Esophagus (tissue), 2 donors: ENCODE data around the gene ATRIP. TPM values are rescaled to one million over a fixed set of nuclear protein-coding genes. Genes with fewer than 3 reads are reported as not detected.
A peak's percentile ranks its signal among the peaks of the same experiment; 100 is the strongest.

ENCODE experiments used
- H3K27ac ChIP-seq, 2 donors: one replicate each; pipeline ENCODE4 v1.5.1; 2013; ENCODE audit warnings: low read depth in 2 of 2, mild to moderate bottlenecking in 2 of 2, inconsistent platforms in 1 of 2, low read length in 1 of 2, moderate library complexity in 1 of 2
- H3K27me3 ChIP-seq, 2 donors: one replicate each; pipeline ENCODE4 v1.6.1; 2013; ENCODE audit warnings: low read length in 2 of 2, control low read depth in 1 of 2, mild to moderate bottlenecking in 1 of 2; ENCODE audit not compliant: insufficient read depth in 2 of 2, control insufficient read depth in 1 of 2
- H3K36me3 ChIP-seq, 2 donors: one replicate each; pipeline ENCODE4 v1.6.1; 2013; ENCODE audit warnings: low read length in 1 of 2; ENCODE audit not compliant: control insufficient read depth in 2 of 2, insufficient read depth in 2 of 2
- H3K4me1 ChIP-seq, 2 donors: one replicate each; pipeline ENCODE4 v1.6.1; 2013; ENCODE audit warnings: low read length in 1 of 2; ENCODE audit not compliant: control insufficient read depth in 2 of 2, insufficient read depth in 2 of 2
- H3K4me3 ChIP-seq, 2 donors: one replicate each; pipeline ENCODE4 v1.5.1; 2013; ENCODE audit warnings: low read length in 2 of 2, mild to moderate bottlenecking in 2 of 2, low read depth in 1 of 2, moderate library complexity in 1 of 2
- H3K9me3 ChIP-seq, 2 donors: one replicate each; pipeline ENCODE4 v1.6.1; 2013; ENCODE audit warnings: mild to moderate bottlenecking in 2 of 2, low read depth in 1 of 2, low read length in 1 of 2, moderate library complexity in 1 of 2; ENCODE audit not compliant: control insufficient read depth in 2 of 2, insufficient read depth in 1 of 2
- WGBS, 2 donors: extraction: QIAGEN DNeasy Blood & Tissue Kit; methylation state at CpG; one replicate each; pipeline ENCODE4 v1.1.7; 2013; 5-methylcytosine and 5-hydroxymethylcytosine counted together
- polyA plus RNA-seq, 2 donors: library from polyadenylated mRNA; stranded (reverse); fragments of 200-250 nt; gene quantifications; one replicate each; pipeline ENCODE4 v1.2.3, GENCODE V29; 2013
- donor health status: healthy with polysubstance abuse.
- donor health status: Bipolar disorder and iron deficiency.

The ATRIP gene
- polyA plus RNA-seq, 2 donors = 4.9 to 5.7 TPM

DNA sequence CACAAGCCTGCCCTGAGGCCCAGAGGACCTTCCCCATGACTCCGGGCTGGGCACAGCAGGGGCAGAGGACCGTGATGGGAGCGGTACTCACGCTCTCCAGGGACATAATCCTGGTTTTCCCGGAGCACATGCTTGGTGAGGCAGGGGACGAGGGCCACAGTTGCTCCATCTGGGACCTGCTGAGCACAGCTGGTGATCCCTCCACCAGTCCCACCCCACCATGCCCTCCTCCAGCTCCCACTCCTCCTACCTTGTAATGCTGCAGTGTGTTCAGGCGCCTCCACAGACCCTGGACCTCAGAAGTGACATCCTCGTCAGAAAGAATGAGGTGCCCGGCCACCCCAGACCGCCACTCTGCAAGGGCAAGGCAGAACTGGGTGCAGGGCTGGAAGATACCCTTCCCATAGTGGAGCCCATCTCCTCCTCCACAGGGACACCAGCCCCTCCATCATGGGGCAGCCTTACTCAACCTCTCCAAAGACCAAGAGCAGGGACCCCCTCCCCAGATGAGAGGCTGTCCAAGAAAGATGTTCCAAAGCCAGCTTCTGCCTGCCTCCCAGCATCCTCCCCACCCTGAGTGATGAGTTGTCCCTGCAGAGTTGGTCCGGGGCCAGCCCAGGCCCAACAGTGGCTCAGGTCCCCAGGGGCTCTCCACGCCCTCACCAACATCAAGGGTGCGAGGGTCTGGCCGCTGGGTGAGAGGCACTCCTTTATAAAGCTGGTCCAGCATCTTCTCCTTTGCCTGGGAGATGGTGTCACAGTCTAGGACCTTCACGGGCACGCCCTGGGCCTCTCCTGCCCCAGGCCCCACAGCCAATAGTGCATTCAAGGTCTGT lies 36.1 kb upstream of the ATRIP start:
- Histone ChIP-seq H3K36me3 (peaks cover 15 to 95% of the 10 kb centered on the region in 2 donors), H3K27me3 (no peaks in the 10 kb centered on the region), H3K4me1 (peaks cover 7 to 25% of the 10 kb centered on the region in 2 donors), H3K27ac (no peak overlapping the region), H3K9me3 (no peaks in the 10 kb centered on the region), H3K4me3 (no peak overlapping the region)
- WGBS, 2 donors = 89 to 91% methylated on average over 16 of the region's 16 CpGs

DNA sequence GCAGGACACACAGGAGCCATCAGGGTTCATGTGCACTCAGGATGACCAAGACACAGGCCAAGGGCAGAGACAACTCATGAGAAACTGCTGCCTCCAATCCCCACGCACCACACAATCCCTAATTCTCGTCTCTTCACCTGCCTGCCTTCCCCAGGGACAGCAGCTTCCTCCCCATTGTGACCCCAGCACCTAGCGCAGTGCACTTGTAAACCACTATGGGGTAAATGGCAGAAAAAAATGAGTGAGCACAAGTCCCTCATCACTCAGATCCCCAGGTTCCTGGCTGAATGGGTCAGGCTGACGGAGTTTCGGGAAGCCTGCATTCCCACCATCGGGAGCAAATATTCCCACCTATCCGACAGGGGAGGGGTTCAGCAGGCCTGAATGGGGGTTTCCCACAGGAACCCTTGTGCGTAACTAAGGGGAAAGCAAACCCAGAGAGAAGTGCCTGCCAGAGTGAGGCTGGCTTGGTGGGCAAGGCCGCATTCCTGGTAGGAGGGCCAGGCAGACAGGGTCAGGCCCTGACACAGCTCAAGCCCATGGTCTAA lies 35.4 kb upstream of the ATRIP start:
- H3K9me3 ChIP-seq = no peaks in the 10 kb centered on the region
- H3K4me3 ChIP-seq = no peak overlapping the region
- H3K27ac ChIP-seq = no peak overlapping the region
- WGBS, 2 donors = 92 to 94% methylated on average over 9 of the region's 9 CpGs
- H3K4me1 ChIP-seq = peaks cover 4 to 19% of the 10 kb centered on the region in 2 donors
- H3K36me3 ChIP-seq = peaks cover 18 to 93% of the 10 kb centered on the region in 2 donors
- no peaks in the 10 kb centered on the region for H3K27me3 ChIP-seq

DNA sequence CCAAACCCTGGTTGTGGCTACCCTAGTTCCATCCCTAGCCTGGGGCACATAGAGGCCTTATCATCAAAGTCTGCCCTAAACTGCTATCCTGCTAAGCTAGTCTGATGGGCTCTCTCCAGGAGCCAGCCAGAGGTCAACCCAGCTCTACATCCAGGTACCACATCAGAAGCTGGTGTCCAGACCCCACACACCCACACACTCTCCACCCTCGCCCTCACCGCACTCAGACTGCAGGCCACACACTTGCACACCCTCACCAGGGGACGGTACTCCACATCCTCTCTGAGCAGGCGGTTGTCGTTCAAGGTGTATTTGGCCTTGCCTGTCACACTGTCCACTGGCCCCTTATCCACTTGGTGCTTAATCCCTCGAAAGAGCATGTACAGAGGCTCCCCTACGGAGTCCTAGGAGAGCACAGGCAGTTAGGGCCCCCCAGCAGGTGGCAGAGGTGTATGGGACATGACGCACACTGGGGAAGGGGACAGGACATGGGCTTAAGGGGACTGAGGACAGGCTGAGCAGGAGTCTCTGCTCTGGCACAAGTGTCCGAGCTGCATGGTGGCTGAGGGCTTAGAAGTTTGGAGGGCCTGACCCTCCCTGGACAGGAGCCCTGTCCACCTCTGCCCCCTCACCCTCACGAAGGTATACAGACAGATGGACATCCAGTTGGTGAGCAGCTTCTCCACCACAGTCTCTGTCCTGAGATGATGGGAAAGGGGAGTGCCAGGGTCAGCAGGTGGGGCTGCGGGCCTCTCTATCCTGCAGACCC lies 34.7 kb upstream of the ATRIP start:
- H3K4me3 ChIP-seq = no peak overlapping the region
- peaks cover 4 to 19% of the 10 kb centered on the region in 2 donors for H3K4me1 ChIP-seq
- peaks cover 23 to 92% of the 10 kb centered on the region in 2 donors for H3K36me3 ChIP-seq
- no peaks in the 10 kb centered on the region for H3K27me3 ChIP-seq
- WGBS, 2 donors = 89 to 91% methylated on average over 11 of the region's 11 CpGs
- no peaks in the 10 kb centered on the region for H3K9me3 ChIP-seq
- H3K27ac ChIP-seq = no peak overlapping the region

DNA sequence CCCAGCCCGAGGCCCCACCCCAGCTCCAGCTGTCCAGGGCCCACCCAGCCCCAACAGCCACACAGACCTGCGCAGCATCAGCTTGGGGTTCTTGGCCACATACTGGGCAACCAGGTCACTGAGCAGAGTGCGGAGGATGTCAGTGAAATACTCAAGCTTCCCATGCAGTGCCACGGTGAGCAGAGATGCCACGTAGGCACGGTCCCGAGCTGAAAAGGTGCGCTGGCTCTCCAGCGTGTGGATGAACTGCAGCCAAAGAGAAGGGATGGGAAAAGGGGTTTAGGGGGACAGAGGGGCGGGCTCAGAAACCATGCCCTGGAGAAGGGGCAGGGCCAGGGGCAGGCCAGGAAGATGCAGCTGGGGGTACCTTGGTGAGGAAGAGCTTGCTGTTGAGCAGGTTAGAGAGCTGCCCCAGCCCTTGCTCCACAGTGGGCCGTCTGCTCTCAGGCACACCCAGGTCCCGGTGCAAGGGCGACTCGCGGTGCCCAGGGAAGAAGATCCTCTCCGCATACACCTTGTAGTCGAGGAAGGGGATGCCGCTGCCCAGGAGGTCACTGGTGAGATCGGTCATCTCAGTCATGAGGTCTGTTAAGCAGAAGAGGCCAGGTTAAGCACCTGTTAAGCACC lies 34.0 kb upstream of the ATRIP start:
- Histone ChIP-seq H3K4me3 (no peak overlapping the region), H3K27me3 (no peaks in the 10 kb centered on the region), H3K36me3 (peaks cover 25 to 92% of the 10 kb centered on the region in 2 donors), H3K27ac (peak overlapping the region; percentile 70), H3K4me1 (peaks cover 4 to 19% of the 10 kb centered on the region in 2 donors), H3K9me3 (no peaks in the 10 kb centered on the region)
- 70 to 84% methylated on average over 19 of the region's 19 CpGs for WGBS, 2 donors

DNA sequence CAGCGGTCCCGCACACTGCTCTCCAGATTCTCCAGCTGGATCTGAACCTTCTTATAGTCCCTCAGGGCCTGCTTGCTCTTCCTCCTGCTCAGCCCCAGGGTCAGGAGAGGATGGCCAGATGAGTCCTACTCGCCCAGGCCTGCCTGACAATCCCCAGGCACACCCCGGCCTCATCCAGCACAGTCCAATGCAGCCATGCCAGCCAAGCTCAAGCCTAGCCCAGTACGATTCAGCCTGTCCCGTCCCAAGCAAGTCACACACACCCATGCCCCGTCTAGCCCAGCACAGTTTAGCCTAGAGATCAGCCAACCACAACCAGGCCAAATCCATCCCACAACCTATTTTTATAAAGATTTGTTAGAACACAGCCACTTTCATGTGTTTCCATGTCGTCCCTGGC lies 33.5 kb upstream of the ATRIP start:
- no peaks in the 10 kb centered on the region for H3K27me3 ChIP-seq
- H3K36me3 ChIP-seq = peaks cover 25 to 94% of the 10 kb centered on the region in 2 donors
- H3K4me3 ChIP-seq = no peak overlapping the region
- peaks cover 4 to 19% of the 10 kb centered on the region in 2 donors for H3K4me1 ChIP-seq
- peaks cover 0 to 2% of the 10 kb centered on the region in 2 donors for H3K9me3 ChIP-seq
- WGBS, 2 donors = 48 to 61% methylated on average over 8 of the region's 8 CpGs
- H3K27ac ChIP-seq = peak overlapping the region; percentile 70

DNA sequence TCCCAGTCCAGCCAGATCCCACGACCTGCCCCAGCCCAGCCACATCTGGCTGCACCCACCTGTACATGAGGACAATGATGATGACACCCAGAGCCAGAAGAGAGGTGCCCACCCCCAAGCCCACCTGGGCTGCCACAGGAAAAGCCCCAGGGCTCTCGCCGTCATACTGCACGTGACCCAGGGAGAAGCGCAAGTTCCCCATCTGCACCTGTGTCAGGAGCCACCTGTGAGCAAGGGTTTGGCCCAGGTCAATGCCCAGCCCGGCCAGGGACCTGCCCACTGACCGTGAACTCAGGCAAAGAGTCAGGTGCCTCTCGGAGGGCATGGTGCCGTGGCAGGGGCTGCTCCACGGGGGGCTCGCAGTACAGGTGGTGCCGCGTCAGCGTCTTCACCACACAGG lies 32.9 kb upstream of the ATRIP start:
- Histone ChIP-seq H3K36me3 (peaks cover 25 to 94% of the 10 kb centered on the region in 2 donors), H3K4me3 (no peak overlapping the region), H3K27me3 (no peaks in the 10 kb centered on the region), H3K4me1 (peaks cover 4 to 19% of the 10 kb centered on the region in 2 donors), H3K27ac (peak overlapping the region; percentile 70), H3K9me3 (peaks cover 0 to 2% of the 10 kb centered on the region in 2 donors)
- WGBS, 2 donors = 67 to 81% methylated on average over 14 of the region's 14 CpGs

DNA sequence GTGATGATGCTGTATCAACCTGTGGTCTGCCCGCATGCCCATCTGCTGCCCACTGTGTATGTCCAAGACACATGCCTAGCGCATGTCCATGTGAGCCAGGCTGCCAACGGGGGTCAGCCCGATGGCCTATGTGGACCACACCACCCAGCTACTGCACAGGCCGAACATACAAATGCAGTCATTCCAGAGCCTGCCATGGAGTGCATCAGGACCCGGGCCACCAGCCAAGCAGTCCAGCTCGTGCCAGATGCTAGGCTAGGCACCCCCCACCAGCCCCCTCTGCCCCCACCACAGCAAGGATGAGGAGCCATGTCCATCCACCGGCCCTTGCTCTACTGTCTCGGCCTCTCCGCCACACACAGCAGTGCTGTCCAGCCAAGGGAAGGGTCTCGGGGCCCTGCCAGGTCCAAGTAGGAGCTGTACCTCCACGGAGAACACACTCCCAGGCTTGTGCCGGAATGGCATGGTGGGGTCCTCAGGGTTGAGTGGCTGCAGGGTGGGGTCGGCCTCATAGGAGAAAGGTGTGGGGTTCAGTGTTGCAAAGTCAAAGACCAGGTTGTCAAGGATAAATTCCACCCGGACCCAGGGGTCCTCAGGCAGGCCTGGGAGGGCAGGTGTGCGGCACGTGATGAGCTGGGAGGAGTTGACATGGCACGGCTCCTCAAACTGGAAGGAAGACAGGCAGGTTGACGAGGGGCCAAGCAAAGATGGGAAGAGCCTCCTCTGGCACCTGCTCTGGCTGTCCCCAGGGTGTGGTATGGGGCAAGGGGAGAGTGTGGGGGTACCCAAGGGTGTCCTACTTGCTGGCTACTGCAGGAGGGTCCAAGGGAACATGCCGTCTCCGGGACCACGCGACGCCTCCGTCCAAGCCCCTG lies 31.9 kb upstream of the ATRIP start:
- WGBS, 2 donors = 67 to 83% methylated on average over 25 of the region's 25 CpGs

DNA sequence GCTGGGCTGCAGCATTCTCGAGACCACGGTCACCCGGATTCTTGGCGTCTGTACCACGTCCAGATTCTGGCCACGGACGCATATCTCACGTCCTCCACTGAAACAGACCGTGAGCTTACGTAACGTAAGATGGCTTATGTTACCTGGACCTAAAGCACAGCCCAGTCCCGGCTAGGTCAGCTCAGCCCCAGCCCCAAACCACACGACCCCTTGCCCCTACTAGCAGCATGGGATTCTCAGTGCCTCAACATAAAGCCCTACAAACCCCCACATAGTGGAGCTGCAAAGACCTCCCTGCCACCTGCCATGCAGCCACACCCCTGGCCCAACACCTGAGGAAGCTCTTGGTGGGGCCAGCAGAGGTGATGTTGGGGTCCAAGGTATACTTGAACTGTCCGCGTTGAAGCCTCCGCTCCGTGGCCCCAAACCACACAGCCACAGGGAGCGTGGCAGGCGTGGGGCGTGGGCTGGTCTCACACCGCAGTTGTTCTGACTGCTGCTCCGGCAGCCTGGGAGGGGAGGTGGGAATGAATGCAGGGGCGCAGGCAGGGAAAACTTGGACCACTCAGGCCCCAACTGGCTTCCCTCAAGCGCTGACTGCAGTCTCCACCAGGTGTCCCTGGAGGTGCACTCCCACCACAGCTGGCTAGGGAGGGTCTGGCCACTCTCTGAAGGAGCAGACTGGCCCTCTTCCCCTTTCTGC lies 31.1 kb upstream of the ATRIP start:
- Histone ChIP-seq H3K4me3 (no peak overlapping the region), H3K9me3 (peaks cover 0 to 2% of the 10 kb centered on the region in 2 donors), H3K27me3 (no peaks in the 10 kb centered on the region), H3K27ac (no peak overlapping the region), H3K36me3 (peaks cover 24 to 92% of the 10 kb centered on the region in 2 donors), H3K4me1 (peaks cover 4 to 19% of the 10 kb centered on the region in 2 donors)
- 83 to 90% methylated on average over 24 of the region's 24 CpGs for WGBS, 2 donors

More for the DNA sequence above, 31.9 kb upstream of the ATRIP start:
- H3K36me3 ChIP-seq = peaks cover 25 to 94% of the 10 kb centered on the region in 2 donors
- H3K4me1 ChIP-seq = peaks cover 4 to 19% of the 10 kb centered on the region in 2 donors
- no peaks in the 10 kb centered on the region for H3K27me3 ChIP-seq
- peak overlapping the region in 1 of 2 donors; percentile 5 for H3K27ac ChIP-seq
- H3K9me3 ChIP-seq = peaks cover 0 to 2% of the 10 kb centered on the region in 2 donors
- H3K4me3 ChIP-seq = no peak overlapping the region
